ENCODE measurements around the gene SAAL1.
A peak's percentile ranks its signal among the peaks of the same experiment; 100 is the strongest.

Gene SAAL1

DNA sequence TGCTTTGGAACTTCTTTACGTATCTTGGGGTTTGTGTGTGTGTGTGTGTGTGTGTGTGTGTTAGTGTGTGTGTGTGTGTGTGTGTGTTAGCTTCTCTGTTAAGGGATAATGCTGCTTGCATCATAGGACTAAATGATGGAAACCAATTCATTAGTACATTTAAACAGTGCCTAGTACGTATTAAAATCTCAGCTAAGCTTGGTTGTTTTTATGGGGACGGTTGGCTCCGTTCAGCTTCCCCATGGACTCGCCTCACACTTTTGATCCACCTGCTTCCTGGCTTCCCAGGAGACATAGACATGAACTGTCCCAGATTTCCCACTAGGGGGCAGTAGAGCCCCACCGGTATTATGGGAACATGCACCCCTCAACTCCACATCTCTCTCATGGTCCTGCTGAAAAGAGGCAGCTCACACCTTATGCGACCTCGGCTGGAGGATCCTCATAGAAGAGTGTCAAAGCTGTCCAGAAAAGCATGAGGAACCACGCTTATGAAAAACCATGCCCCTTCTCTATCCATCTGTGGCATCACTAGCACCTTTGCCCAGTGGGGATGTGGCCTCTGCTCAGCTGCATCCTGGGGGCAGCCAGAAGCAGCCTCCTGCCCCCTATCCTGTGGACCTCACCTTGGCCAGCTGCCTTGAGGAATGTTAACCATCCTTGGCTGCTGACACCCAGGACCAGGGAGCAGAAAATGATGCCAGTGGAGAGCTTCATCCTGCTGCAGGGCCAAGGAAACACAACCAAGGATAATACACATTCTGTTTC, 9.7 kb upstream of the SAAL1 start:
- no peaks in the 10 kb centered on the region for H3K9me3 ChIP-seq (ENCODE audit: control insufficient read depth, insufficient read depth, low read length)
- H3K36me3 ChIP-seq (ENCODE audit: control insufficient read depth, insufficient read depth, low read length): no peaks in the 10 kb centered on the region
- no peak overlapping the region for H3K4me3 ChIP-seq (ENCODE audit: low read depth, low read length)
- H3K9ac ChIP-seq (ENCODE audit: low read depth, low read length): no peak overlapping the region
- H3K4me1 ChIP-seq (ENCODE audit: control insufficient read depth, insufficient read depth, low read length): no peaks in the 10 kb centered on the region
- H3K27me3 ChIP-seq (ENCODE audit: control insufficient read depth, insufficient read depth, low read length): peaks cover 26% of the 10 kb centered on the region

- H3K4me3 ChIP-seq (ENCODE audit: low read depth, low read length): no peak overlapping the region
- no peaks in the 10 kb centered on the region for H3K4me1 ChIP-seq (ENCODE audit: control insufficient read depth, insufficient read depth, low read length)
- H3K36me3 ChIP-seq (ENCODE audit: control insufficient read depth, insufficient read depth, low read length): no peaks in the 10 kb centered on the region
- H3K27me3 ChIP-seq (ENCODE audit: control insufficient read depth, insufficient read depth, low read length): peaks cover 23% of the 10 kb centered on the region
- H3K9me3 ChIP-seq (ENCODE audit: control insufficient read depth, insufficient read depth, low read length): no peaks in the 10 kb centered on the region
- no peak overlapping the region for H3K9ac ChIP-seq (ENCODE audit: low read depth, low read length)
These were observed 5.1 kb upstream of the SAAL1 start for GRCh38 chr11:18111005-18111404.

- Histone ChIP-seq H3K9me3 (ENCODE audit: control insufficient read depth, insufficient read depth, low read length) (no peaks in the 10 kb centered on the region), H3K36me3 (ENCODE audit: control insufficient read depth, insufficient read depth, low read length) (peaks cover 3% of the 10 kb centered on the region), H3K27me3 (ENCODE audit: control insufficient read depth, insufficient read depth, low read length) (peaks cover 14% of the 10 kb centered on the region), H3K4me3 (ENCODE audit: low read depth, low read length) (no peak overlapping the region), H3K9ac (ENCODE audit: low read depth, low read length) (no peak overlapping the region), H3K4me1 (ENCODE audit: control insufficient read depth, insufficient read depth, low read length) (no peaks in the 10 kb centered on the region)
These were observed 2.4 kb upstream of the SAAL1 start for GRCh38 chr11:18108254-18108653.

GRCh38 chr11:18106688-18107087, 806 bp upstream of the SAAL1 start:
- peaks cover 14% of the 10 kb centered on the region for H3K36me3 ChIP-seq (ENCODE audit: control insufficient read depth, insufficient read depth, low read length)
- H3K27me3 ChIP-seq (ENCODE audit: control insufficient read depth, insufficient read depth, low read length): peaks cover 5% of the 10 kb centered on the region
- H3K9ac ChIP-seq (ENCODE audit: low read depth, low read length): no peak overlapping the region
- no peak overlapping the region for H3K4me3 ChIP-seq (ENCODE audit: low read depth, low read length)
- H3K4me1 ChIP-seq (ENCODE audit: control insufficient read depth, insufficient read depth, low read length): no peaks in the 10 kb centered on the region
- no peaks in the 10 kb centered on the region for H3K9me3 ChIP-seq (ENCODE audit: control insufficient read depth, insufficient read depth, low read length)

- Histone ChIP-seq H3K36me3 (ENCODE audit: control insufficient read depth, insufficient read depth, low read length) (peaks cover 14% of the 10 kb centered on the region), H3K9ac (ENCODE audit: low read depth, low read length) (peak overlapping the region; percentile 83), H3K27me3 (ENCODE audit: control insufficient read depth, insufficient read depth, low read length) (no peaks in the 10 kb centered on the region), H3K9me3 (ENCODE audit: control insufficient read depth, insufficient read depth, low read length) (no peaks in the 10 kb centered on the region), H3K4me3 (ENCODE audit: low read depth, low read length) (peak overlapping the region; percentile 93), H3K4me1 (ENCODE audit: control insufficient read depth, insufficient read depth, low read length) (no peaks in the 10 kb centered on the region)
These were observed 638 bp downstream of the SAAL1 start for GRCh38 chr11:18105086-18105801.

DNA sequence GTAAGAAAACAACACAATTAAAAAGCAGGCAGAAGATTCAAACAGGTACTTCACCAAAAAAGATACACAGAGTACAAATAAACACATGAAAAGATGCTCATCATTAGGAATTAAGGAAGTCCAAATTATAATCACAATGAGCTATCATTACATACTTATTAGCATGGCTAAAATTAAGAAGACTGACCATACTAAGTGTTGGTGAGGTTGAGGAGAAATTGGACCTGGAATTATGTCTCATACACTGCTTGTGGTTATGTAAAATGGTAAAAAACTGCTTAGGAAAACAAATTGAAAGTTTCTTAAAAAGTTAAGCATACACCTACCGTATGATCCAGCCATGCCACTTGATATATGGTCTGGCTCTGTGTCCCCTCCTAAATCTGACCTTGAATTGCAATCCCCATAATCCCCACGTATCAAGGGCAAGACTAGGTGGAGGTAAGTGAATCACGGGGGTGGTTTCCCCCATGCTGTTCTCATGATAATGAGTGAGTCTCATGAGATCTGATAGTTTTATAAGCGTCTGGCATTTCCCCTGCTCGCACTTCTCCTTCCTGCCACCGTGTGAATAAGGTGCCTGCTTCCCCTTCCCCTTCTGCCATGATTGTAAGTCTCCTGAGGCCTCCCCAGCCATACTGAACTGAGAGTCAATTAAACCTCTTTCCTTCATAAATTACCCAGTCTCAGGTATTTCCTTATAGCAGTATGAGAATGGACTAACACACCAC, 4.8 kb downstream of the SAAL1 start:
- Histone ChIP-seq H3K4me3 (ENCODE audit: low read depth, low read length) (no peak overlapping the region), H3K9me3 (ENCODE audit: control insufficient read depth, insufficient read depth, low read length) (no peaks in the 10 kb centered on the region), H3K4me1 (ENCODE audit: control insufficient read depth, insufficient read depth, low read length) (no peaks in the 10 kb centered on the region), H3K9ac (ENCODE audit: low read depth, low read length) (no peak overlapping the region), H3K36me3 (ENCODE audit: control insufficient read depth, insufficient read depth, low read length) (peaks cover 18% of the 10 kb centered on the region), H3K27me3 (ENCODE audit: control insufficient read depth, insufficient read depth, low read length) (no peaks in the 10 kb centered on the region)

- H3K36me3 ChIP-seq (ENCODE audit: control insufficient read depth, insufficient read depth, low read length): no peaks in the 10 kb centered on the region
- no peak overlapping the region for H3K9ac ChIP-seq (ENCODE audit: low read depth, low read length)
- no peaks in the 10 kb centered on the region for H3K27me3 ChIP-seq (ENCODE audit: control insufficient read depth, insufficient read depth, low read length)
- no peaks in the 10 kb centered on the region for H3K9me3 ChIP-seq (ENCODE audit: control insufficient read depth, insufficient read depth, low read length)
- no peak overlapping the region for H3K4me3 ChIP-seq (ENCODE audit: low read depth, low read length)
- H3K4me1 ChIP-seq (ENCODE audit: control insufficient read depth, insufficient read depth, low read length): no peaks in the 10 kb centered on the region
These were observed 11.9 kb downstream of the SAAL1 start for GRCh38 chr11:18093959-18094358.

DNA sequence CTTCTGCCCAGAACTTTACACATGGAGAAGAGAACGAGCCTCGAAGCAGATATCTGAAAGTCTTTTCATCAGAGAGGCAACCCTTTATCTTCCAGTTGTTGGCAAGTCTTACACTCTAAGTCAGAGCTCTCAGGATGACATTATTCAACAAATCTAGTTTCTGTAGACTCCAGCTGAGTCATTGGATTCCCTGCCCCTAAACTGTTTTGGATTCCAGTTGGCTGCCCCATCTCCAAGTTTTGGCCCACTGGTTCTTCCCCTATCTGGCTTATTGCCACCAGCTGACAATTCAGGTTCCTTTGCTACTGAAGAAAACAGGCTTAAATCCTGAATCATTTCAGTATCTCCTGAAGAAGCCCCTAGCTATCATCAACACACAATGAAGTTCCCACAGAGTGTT, 14.2 kb downstream of the SAAL1 start:
- Histone ChIP-seq H3K9ac (ENCODE audit: low read depth, low read length) (no peak overlapping the region), H3K4me3 (ENCODE audit: low read depth, low read length) (no peak overlapping the region), H3K27me3 (ENCODE audit: control insufficient read depth, insufficient read depth, low read length) (no peaks in the 10 kb centered on the region), H3K4me1 (ENCODE audit: control insufficient read depth, insufficient read depth, low read length) (no peaks in the 10 kb centered on the region), H3K36me3 (ENCODE audit: control insufficient read depth, insufficient read depth, low read length) (peaks cover 9% of the 10 kb centered on the region), H3K9me3 (ENCODE audit: control insufficient read depth, insufficient read depth, low read length) (no peaks in the 10 kb centered on the region)

GRCh38 chr11:18088966-18089365, 16.9 kb downstream of the SAAL1 start:
- H3K9ac ChIP-seq (ENCODE audit: low read depth, low read length): no peak overlapping the region
- H3K27me3 ChIP-seq (ENCODE audit: control insufficient read depth, insufficient read depth, low read length): no peaks in the 10 kb centered on the region
- H3K4me1 ChIP-seq (ENCODE audit: control insufficient read depth, insufficient read depth, low read length): no peaks in the 10 kb centered on the region
- peaks cover 12% of the 10 kb centered on the region for H3K36me3 ChIP-seq (ENCODE audit: control insufficient read depth, insufficient read depth, low read length)
- H3K9me3 ChIP-seq (ENCODE audit: control insufficient read depth, insufficient read depth, low read length): no peaks in the 10 kb centered on the region
- H3K4me3 ChIP-seq (ENCODE audit: low read depth, low read length): no peak overlapping the region

GRCh38 chr11:18088366-18088765, 17.5 kb downstream of the SAAL1 start:
- Histone ChIP-seq H3K27me3 (ENCODE audit: control insufficient read depth, insufficient read depth, low read length) (no peaks in the 10 kb centered on the region), H3K36me3 (ENCODE audit: control insufficient read depth, insufficient read depth, low read length) (peaks cover 12% of the 10 kb centered on the region)

DNA sequence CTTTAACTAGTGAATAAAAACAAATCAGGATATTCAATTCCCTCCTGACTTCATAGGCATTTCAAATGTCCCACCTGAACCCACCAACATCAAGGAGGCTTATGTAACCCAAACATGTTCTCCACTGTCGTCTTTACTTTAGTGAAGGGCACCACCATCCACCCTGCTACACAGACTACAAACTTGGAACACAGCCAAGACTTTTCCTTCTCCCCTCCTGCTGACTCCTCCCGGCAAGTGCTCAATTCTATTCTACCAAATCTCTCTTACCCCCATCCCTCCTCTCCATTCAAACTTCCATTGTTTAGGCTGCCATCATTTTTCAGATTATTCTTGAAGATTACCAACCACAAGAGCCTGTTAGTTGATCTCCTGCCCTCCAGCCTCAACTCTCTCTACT, 24.3 kb downstream of the SAAL1 start:
- H3K4me1 ChIP-seq (ENCODE audit: control insufficient read depth, insufficient read depth, low read length): no peaks in the 10 kb centered on the region
- no peaks in the 10 kb centered on the region for H3K27me3 ChIP-seq (ENCODE audit: control insufficient read depth, insufficient read depth, low read length)
- peaks cover 7% of the 10 kb centered on the region for H3K36me3 ChIP-seq (ENCODE audit: control insufficient read depth, insufficient read depth, low read length)
- H3K4me3 ChIP-seq (ENCODE audit: low read depth, low read length): no peak overlapping the region
- H3K9me3 ChIP-seq (ENCODE audit: control insufficient read depth, insufficient read depth, low read length): no peaks in the 10 kb centered on the region
- no peak overlapping the region for H3K9ac ChIP-seq (ENCODE audit: low read depth, low read length)

More at GRCh38 chr11:18088366-18088765, 17.5 kb downstream of the SAAL1 start:
- H3K9me3 ChIP-seq (ENCODE audit: control insufficient read depth, insufficient read depth, low read length): no peaks in the 10 kb centered on the region
- H3K4me3 ChIP-seq (ENCODE audit: low read depth, low read length): no peak overlapping the region
- no peaks in the 10 kb centered on the region for H3K4me1 ChIP-seq (ENCODE audit: control insufficient read depth, insufficient read depth, low read length)
- no peak overlapping the region for H3K9ac ChIP-seq (ENCODE audit: low read depth, low read length)
